T-helper 1 cell treated with Interleukin-12 subunit alpha and Interleukin-12 subunit beta and Interleukin-4 antibody, amounts not matched to agents 30 μg/mL and 1 μg/mL, for 36 hours (primary cell): ENCODE results near the gene PISD.
"Not testable (repeated sequence)": the region's sequence is repeated elsewhere in the genome, so short reads cannot be mapped to it uniquely, and the experiment has no call there.

Experiments used
- H3K27ac Mint-ChIP-seq: one replicate; pipeline ENCODE4 v1.8.0; 2021; ENCODE audit warnings: mild to moderate bottlenecking, mixed read lengths
- H3K27me3 Mint-ChIP-seq: one replicate; pipeline ENCODE4 v1.8.0; 2021; ENCODE audit warnings: low read depth, mixed read lengths
- H3K36me3 Mint-ChIP-seq: one replicate; pipeline ENCODE4 v1.8.0; 2021; ENCODE audit warnings: low read depth, mixed read lengths
- H3K4me1 Mint-ChIP-seq: one replicate; pipeline ENCODE4 v1.8.0; 2021; ENCODE audit warnings: low read depth, mixed read lengths
- H3K4me3 Mint-ChIP-seq: one replicate; pipeline ENCODE4 v1.8.0; 2021; ENCODE audit warnings: mild to moderate bottlenecking, moderate library complexity, mixed read lengths
- H3K9me3 Mint-ChIP-seq: one replicate; pipeline ENCODE4 v1.8.0; 2021; ENCODE audit warnings: mixed read lengths

PISD gene

GRCh38 chr22:31661851-31662667, at the start of gene PISD:
PISD (minus strand) TSS chr22:31662215; CDS start chr22:31662208, 7 bp downstream.
- peaks cover 31% of the 10 kb centered on the region for H3K4me1 Mint-ChIP-seq
- peaks cover 2% of the 10 kb centered on the region for H3K36me3 Mint-ChIP-seq
- peak within 1 kb of the TSS; percentile 99 for H3K4me3 Mint-ChIP-seq
- no peaks in the 10 kb centered on the region for H3K9me3 Mint-ChIP-seq
- H3K27me3 Mint-ChIP-seq: no peaks in the 10 kb centered on the region
- H3K27ac Mint-ChIP-seq: peak within 1 kb of the TSS; percentile 97

DNA sequence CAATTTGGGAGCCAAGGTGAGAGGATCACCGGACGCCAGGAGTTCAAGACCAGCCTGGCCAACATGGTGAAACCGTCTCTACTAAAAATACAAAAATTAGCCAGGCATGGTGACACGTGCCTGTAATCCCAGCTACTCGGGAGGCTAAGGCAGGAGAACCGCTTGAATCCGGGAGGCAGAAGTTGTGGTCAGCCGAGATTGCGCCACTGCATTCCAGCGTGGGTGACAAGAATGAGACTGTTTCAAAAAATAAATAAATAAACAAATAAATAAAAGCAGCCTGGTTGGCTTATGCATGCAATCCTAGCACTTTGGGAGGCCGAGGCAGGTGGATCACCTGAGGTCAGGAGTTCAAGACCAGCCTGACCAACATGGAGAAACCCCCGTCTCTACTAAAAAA, 49.2 kb upstream of the PISD start:
- not testable (repeated sequence) for H3K27me3 Mint-ChIP-seq, H3K4me3 Mint-ChIP-seq, H3K4me1 Mint-ChIP-seq, H3K9me3 Mint-ChIP-seq, H3K27ac Mint-ChIP-seq
- H3K36me3 Mint-ChIP-seq: peaks cover 39% of the 10 kb centered on the region

GRCh38 chr22:31707519-31707918, 45.5 kb upstream of the PISD start:
- H3K36me3 Mint-ChIP-seq: peaks cover 32% of the 10 kb centered on the region
- H3K4me3 Mint-ChIP-seq: no peak overlapping the region
- H3K9me3 Mint-ChIP-seq: no peaks in the 10 kb centered on the region
- no peaks in the 10 kb centered on the region for H3K27me3 Mint-ChIP-seq
- H3K27ac Mint-ChIP-seq: no peak overlapping the region
- H3K4me1 Mint-ChIP-seq: no peaks in the 10 kb centered on the region

DNA sequence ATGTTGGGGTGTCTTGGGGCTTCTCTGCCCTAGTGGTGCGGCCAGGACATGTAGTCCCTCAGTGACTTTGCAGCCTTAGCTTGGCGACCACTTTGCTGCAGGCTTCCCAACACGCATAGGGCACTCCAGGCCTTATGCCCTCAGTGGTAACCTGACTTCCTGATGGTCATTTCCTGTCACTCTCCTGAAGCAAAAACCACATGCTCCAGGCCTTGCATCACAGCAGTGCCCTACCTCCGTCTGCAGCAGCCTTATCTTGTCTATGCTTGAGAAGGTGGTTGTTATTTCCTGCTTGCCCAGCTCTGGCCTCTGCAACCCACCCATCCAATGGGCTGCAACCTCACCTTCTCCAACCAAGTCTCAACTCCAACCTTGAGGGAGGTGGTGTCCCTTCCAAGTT, 33.4 kb upstream of the PISD start:
- Mint-ChIP-seq H3K4me3 (no peak overlapping the region), H3K9me3 (no peaks in the 10 kb centered on the region), H3K36me3 (peaks cover 41% of the 10 kb centered on the region), H3K27me3 (no peaks in the 10 kb centered on the region), H3K4me1 (peaks cover 21% of the 10 kb centered on the region), H3K27ac (no peak overlapping the region)

DNA sequence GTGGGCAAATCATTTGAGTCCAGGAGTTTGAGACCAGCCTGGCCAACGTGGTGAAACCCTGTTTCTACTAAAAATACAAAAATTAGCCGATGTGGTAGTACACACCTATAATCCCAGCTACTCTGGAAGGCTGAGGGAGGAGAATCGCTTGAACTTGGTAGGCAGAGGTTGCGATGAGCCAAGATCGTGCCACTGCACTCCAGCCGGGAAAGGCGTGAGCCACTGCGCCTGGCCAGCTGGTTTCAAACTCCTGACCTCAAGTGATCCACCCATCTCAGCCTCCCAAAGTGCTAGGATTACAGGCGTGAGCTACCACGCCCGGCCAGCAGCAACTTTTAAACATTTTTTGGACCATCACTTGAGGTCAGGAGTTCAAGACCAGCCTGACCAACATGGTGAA, 32.0 kb upstream of the PISD start:
- peaks cover 21% of the 10 kb centered on the region for H3K4me1 Mint-ChIP-seq
- not testable (repeated sequence) for H3K27me3 Mint-ChIP-seq, H3K27ac Mint-ChIP-seq, H3K4me3 Mint-ChIP-seq, H3K9me3 Mint-ChIP-seq
- peaks cover 39% of the 10 kb centered on the region for H3K36me3 Mint-ChIP-seq

- Mint-ChIP-seq H3K36me3 (peaks cover 41% of the 10 kb centered on the region), H3K27ac (peak overlapping the region; percentile 82), H3K27me3 (no peaks in the 10 kb centered on the region), H3K9me3 (no peaks in the 10 kb centered on the region), H3K4me1 (peaks cover 21% of the 10 kb centered on the region), H3K4me3 (peak overlapping the region; percentile 25)
Observed at GRCh38 chr22:31692186-31692886, 30.3 kb upstream of the PISD start.

DNA sequence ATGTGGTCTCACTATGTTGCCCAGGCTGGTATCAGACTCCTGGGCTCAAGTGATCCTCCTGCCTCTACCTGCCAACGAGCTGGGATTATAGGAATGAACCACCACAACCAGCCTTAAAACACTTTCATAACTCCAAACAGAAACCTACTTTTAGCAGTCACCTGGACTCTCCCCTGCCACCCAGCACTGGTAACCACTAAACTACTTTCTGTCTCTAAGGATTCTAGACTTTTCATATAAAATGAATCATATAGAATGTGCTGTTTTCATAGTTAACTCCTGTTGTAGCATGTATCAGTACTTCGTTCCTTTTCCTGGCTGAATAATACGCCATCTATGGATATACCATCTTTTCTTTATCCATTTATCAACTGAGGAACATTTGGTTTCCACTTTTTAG, 29.4 kb upstream of the PISD start:
- no peak overlapping the region for H3K27ac Mint-ChIP-seq
- H3K36me3 Mint-ChIP-seq: peaks cover 37% of the 10 kb centered on the region
- H3K4me1 Mint-ChIP-seq: peaks cover 21% of the 10 kb centered on the region
- H3K27me3 Mint-ChIP-seq: no peaks in the 10 kb centered on the region
- H3K9me3 Mint-ChIP-seq: no peaks in the 10 kb centered on the region
- no peak overlapping the region for H3K4me3 Mint-ChIP-seq

GRCh38 chr22:31683181-31684105, 21.4 kb upstream of the PISD start:
- H3K27ac Mint-ChIP-seq: no peak overlapping the region

GRCh38 chr22:31682751-31683150, 20.7 kb upstream of the PISD start:
- no peaks in the 10 kb centered on the region for H3K9me3 Mint-ChIP-seq
- no peaks in the 10 kb centered on the region for H3K27me3 Mint-ChIP-seq
- H3K36me3 Mint-ChIP-seq: peaks cover 29% of the 10 kb centered on the region
- no peak overlapping the region for H3K4me3 Mint-ChIP-seq
- peaks cover 4% of the 10 kb centered on the region for H3K4me1 Mint-ChIP-seq
- H3K27ac Mint-ChIP-seq: no peak overlapping the region

More at GRCh38 chr22:31683181-31684105, 21.4 kb upstream of the PISD start:
- Mint-ChIP-seq H3K36me3 (peaks cover 35% of the 10 kb centered on the region), H3K4me1 (peaks cover 4% of the 10 kb centered on the region), H3K27me3 (no peaks in the 10 kb centered on the region), H3K9me3 (no peaks in the 10 kb centered on the region), H3K4me3 (no peak overlapping the region)

- no peak overlapping the region for H3K4me3 Mint-ChIP-seq
- peaks cover 6% of the 10 kb centered on the region for H3K4me1 Mint-ChIP-seq
- H3K27me3 Mint-ChIP-seq: no peaks in the 10 kb centered on the region
- H3K36me3 Mint-ChIP-seq: peaks cover 31% of the 10 kb centered on the region
- no peak overlapping the region for H3K27ac Mint-ChIP-seq
- no peaks in the 10 kb centered on the region for H3K9me3 Mint-ChIP-seq
Observed at GRCh38 chr22:31681349-31682345, 19.6 kb upstream of the PISD start.

DNA sequence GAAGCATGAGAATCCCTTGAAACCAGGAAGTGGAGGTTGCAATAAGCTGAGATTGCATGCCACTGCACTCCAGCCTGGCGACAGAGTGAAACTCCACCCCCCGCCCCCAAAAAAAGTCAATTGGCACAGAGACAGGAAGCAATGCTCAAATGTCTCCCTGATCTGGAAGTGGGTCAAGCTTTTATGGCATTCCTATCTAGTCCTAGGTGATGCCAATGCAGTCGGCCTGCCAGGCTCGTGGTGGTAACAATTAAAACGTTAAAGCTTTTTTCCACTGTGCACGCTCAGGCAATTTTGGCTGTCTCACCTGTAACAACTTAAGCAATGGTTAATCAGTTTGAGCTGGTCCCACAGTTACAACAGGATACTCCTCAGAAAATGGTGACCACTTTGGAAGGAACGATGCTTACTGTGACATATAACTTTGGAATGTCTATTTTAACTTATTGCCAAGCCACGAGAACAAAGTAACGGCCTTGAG, 18.9 kb upstream of the PISD start:
- Mint-ChIP-seq H3K27ac (no peak overlapping the region), H3K27me3 (no peaks in the 10 kb centered on the region), H3K4me1 (peaks cover 8% of the 10 kb centered on the region), H3K36me3 (peaks cover 31% of the 10 kb centered on the region), H3K9me3 (no peaks in the 10 kb centered on the region), H3K4me3 (no peak overlapping the region)

GRCh38 chr22:31678748-31679147, 16.7 kb upstream of the PISD start:
- Mint-ChIP-seq H3K4me3 (no peak overlapping the region), H3K27ac (no peak overlapping the region), H3K9me3 (no peaks in the 10 kb centered on the region), H3K4me1 (peaks cover 8% of the 10 kb centered on the region), H3K27me3 (no peaks in the 10 kb centered on the region), H3K36me3 (peaks cover 10% of the 10 kb centered on the region)

DNA sequence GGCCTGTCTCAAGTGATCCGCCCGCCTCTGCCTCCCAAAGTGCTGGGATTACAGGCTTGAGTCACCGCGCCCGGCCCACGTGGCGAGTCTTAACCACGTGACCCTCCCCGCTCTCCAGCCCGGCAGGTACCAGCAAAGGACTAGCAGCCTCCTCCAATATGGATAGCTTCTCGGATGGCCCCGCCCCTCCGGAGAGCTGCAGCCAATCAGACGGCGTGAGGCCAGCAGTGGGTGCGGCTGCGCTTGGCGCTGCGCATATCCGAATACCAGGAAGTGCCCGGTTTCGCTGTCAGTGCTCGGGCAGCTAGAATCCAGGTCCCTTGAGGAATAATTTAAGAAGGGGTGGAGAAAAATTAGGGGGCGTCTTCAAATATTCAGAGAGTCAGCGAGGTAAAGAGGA, 14.7 kb upstream of the PISD start:
- Mint-ChIP-seq H3K27me3 (no peaks in the 10 kb centered on the region), H3K36me3 (peaks cover 2% of the 10 kb centered on the region), H3K9me3 (no peaks in the 10 kb centered on the region), H3K27ac (peak overlapping the region; percentile 98), H3K4me1 (peaks cover 8% of the 10 kb centered on the region), H3K4me3 (peak overlapping the region; percentile 96)
